ENCODE data around the gene TMEM63B. TPM values are rescaled to one million over a fixed set of nuclear protein-coding genes. Genes with fewer than 3 reads are reported as not detected.
A peak's percentile ranks its signal among the peaks of the same experiment; 100 is the strongest.

The TMEM63B gene
- total and polyA plus RNA-seq, 5 donors from 2014 or later = 1.3 to 20.5 (median 1.4) TPM

GRCh38 chr6:44113414-44113813 is 13.9 kb upstream of the TMEM63B start:
- Mint-ChIP-seq H3K4me1 (peaks cover 4 to 27% (median 16%) of the 10 kb centered on the region in 4 donors), H3K27me3 (no peaks in the 10 kb centered on the region), H3K4me3 (no peak overlapping the region), H3K36me3 (peaks cover 40% of the 10 kb centered on the region), H3K9me3 (no peaks in the 10 kb centered on the region), H3K27ac (no peak overlapping the region)
- no peaks in the 10 kb centered on the region for H3K4me1 ChIP-seq (ENCODE audit: control insufficient read depth, insufficient read depth, low read length, poor library complexity, severe bottlenecking)
- no peaks in the 10 kb centered on the region for H3K27me3 ChIP-seq (ENCODE audit: control insufficient read depth, insufficient read depth, low read length)
- no peak overlapping the region for H3K27ac ChIP-seq (ENCODE audit: insufficient read depth, low read length, poor library complexity, severe bottlenecking)
- DNase-seq (no peak), ATAC-seq (ENCODE audit: low read depth in 2 of 2) (no peak)
- H3K4me3 ChIP-seq (ENCODE audit: low read depth, low read length) = no peak overlapping the region
- peaks cover 47% of the 10 kb centered on the region for H3K36me3 ChIP-seq (ENCODE audit: control insufficient read depth, insufficient read depth, low read length)
- H3K9me3 ChIP-seq (ENCODE audit: control insufficient read depth in 2 of 2, low read length in 2 of 2) = no peaks in the 10 kb centered on the region

- no peak for DNase-seq
- H3K36me3 Mint-ChIP-seq = peaks cover 36% of the 10 kb centered on the region
- no peak for ATAC-seq (ENCODE audit: low read depth in 2 of 2)
- peaks cover 8 to 43% (median 25%) of the 10 kb centered on the region in 4 donors for H3K4me1 Mint-ChIP-seq
- Histone ChIP-seq H3K27me3 (ENCODE audit: control insufficient read depth, insufficient read depth, low read length) (no peaks in the 10 kb centered on the region), H3K9me3 (ENCODE audit: control insufficient read depth in 2 of 2, low read length in 2 of 2) (no peaks in the 10 kb centered on the region), H3K4me3 (ENCODE audit: low read depth, low read length) (no peak overlapping the region), H3K36me3 (ENCODE audit: control insufficient read depth, insufficient read depth, low read length) (peaks cover 40% of the 10 kb centered on the region), H3K4me1 (ENCODE audit: control insufficient read depth, insufficient read depth, low read length, poor library complexity, severe bottlenecking) (no peaks in the 10 kb centered on the region), H3K27ac (ENCODE audit: insufficient read depth, low read length, poor library complexity, severe bottlenecking) (no peak overlapping the region)
- H3K4me3 Mint-ChIP-seq = no peak overlapping the region
- H3K27ac Mint-ChIP-seq = no peak overlapping the region
- H3K9me3 Mint-ChIP-seq = no peaks in the 10 kb centered on the region
- no peaks in the 10 kb centered on the region for H3K27me3 Mint-ChIP-seq
These were observed 11.5 kb upstream of the TMEM63B start for GRCh38 chr6:44115866-44116265.

- Histone ChIP-seq H3K4me3 (ENCODE audit: low read depth, low read length) (no peak overlapping the region), H3K9me3 (ENCODE audit: control insufficient read depth in 2 of 2, low read length in 2 of 2) (no peaks in the 10 kb centered on the region), H3K27me3 (ENCODE audit: control insufficient read depth, insufficient read depth, low read length) (no peaks in the 10 kb centered on the region), H3K27ac (ENCODE audit: insufficient read depth, low read length, poor library complexity, severe bottlenecking) (no peak overlapping the region), H3K4me1 (ENCODE audit: control insufficient read depth, insufficient read depth, low read length, poor library complexity, severe bottlenecking) (peaks cover 4% of the 10 kb centered on the region), H3K36me3 (ENCODE audit: control insufficient read depth, insufficient read depth, low read length) (peaks cover 32% of the 10 kb centered on the region)
- ATAC-seq (ENCODE audit: low read depth in 2 of 2) (no peak), DNase-seq (no peak)
- peaks cover 8 to 43% (median 26%) of the 10 kb centered on the region in 4 donors for H3K4me1 Mint-ChIP-seq
- peaks cover 28% of the 10 kb centered on the region for H3K36me3 Mint-ChIP-seq
- peak overlapping the region; percentile 27 to 89 (median 80) for H3K27ac Mint-ChIP-seq
- H3K9me3 Mint-ChIP-seq = no peaks in the 10 kb centered on the region
- no peak overlapping the region for H3K4me3 Mint-ChIP-seq
- no peaks in the 10 kb centered on the region for H3K27me3 Mint-ChIP-seq
These were observed 10.5 kb upstream of the TMEM63B start for GRCh38 chr6:44116641-44117382.

GRCh38 chr6:44117397-44118128 is 9.8 kb upstream of the TMEM63B start:
- H3K4me1 ChIP-seq (ENCODE audit: control insufficient read depth, insufficient read depth, low read length, poor library complexity, severe bottlenecking) = peaks cover 6% of the 10 kb centered on the region
- peaks cover 23% of the 10 kb centered on the region for H3K36me3 Mint-ChIP-seq
- H3K9me3 Mint-ChIP-seq = no peaks in the 10 kb centered on the region
- H3K27me3 Mint-ChIP-seq = no peaks in the 10 kb centered on the region
- no peak overlapping the region for H3K4me3 Mint-ChIP-seq
- peaks cover 12 to 45% (median 26%) of the 10 kb centered on the region in 4 donors for H3K4me1 Mint-ChIP-seq
- no peak overlapping the region for H3K27ac ChIP-seq (ENCODE audit: insufficient read depth, low read length, poor library complexity, severe bottlenecking)
- H3K27me3 ChIP-seq (ENCODE audit: control insufficient read depth, insufficient read depth, low read length) = no peaks in the 10 kb centered on the region
- ATAC-seq (ENCODE audit: low read depth in 2 of 2) = no peak
- no peak overlapping the region for H3K4me3 ChIP-seq (ENCODE audit: low read depth, low read length)
- H3K36me3 ChIP-seq (ENCODE audit: control insufficient read depth, insufficient read depth, low read length) = peaks cover 25% of the 10 kb centered on the region
- H3K27ac Mint-ChIP-seq = peak overlapping the region in 1 of 3 donors; percentile 89
- no peaks in the 10 kb centered on the region for H3K9me3 ChIP-seq (ENCODE audit: control insufficient read depth in 2 of 2, low read length in 2 of 2)
- no peak for DNase-seq

GRCh38 chr6:44119704-44120262 is 7.6 kb upstream of the TMEM63B start:
- Mint-ChIP-seq H3K4me3 (no peak overlapping the region), H3K36me3 (peaks cover 11% of the 10 kb centered on the region)

GRCh38 chr6:44120692-44121443 is 6.5 kb upstream of the TMEM63B start:
- peaks cover 36% of the 10 kb centered on the region for H3K4me1 ChIP-seq (ENCODE audit: control insufficient read depth, insufficient read depth, low read length, poor library complexity, severe bottlenecking)
- H3K27ac Mint-ChIP-seq = peak overlapping the region in 1 of 3 donors; percentile 18

More at GRCh38 chr6:44119704-44120262, 7.6 kb upstream of the TMEM63B start:
- Mint-ChIP-seq H3K27ac (peak overlapping the region in 2 of 3 donors; percentile 18 to 26), H3K27me3 (no peaks in the 10 kb centered on the region), H3K9me3 (no peaks in the 10 kb centered on the region), H3K4me1 (peaks cover 21 to 67% (median 48%) of the 10 kb centered on the region in 4 donors)
- Histone ChIP-seq H3K36me3 (ENCODE audit: control insufficient read depth, insufficient read depth, low read length) (peaks cover 6% of the 10 kb centered on the region), H3K9me3 (ENCODE audit: control insufficient read depth in 2 of 2, low read length in 2 of 2) (no peaks in the 10 kb centered on the region), H3K4me1 (ENCODE audit: control insufficient read depth, insufficient read depth, low read length, poor library complexity, severe bottlenecking) (peaks cover 27% of the 10 kb centered on the region), H3K4me3 (ENCODE audit: low read depth, low read length) (no peak overlapping the region), H3K27ac (ENCODE audit: insufficient read depth, low read length, poor library complexity, severe bottlenecking) (no peak overlapping the region), H3K27me3 (ENCODE audit: control insufficient read depth, insufficient read depth, low read length) (no peaks in the 10 kb centered on the region)
- DNase-seq = no peak
- no peak for ATAC-seq (ENCODE audit: low read depth in 2 of 2)

GRCh38 chr6:44122801-44123200 is 4.6 kb upstream of the TMEM63B start:
- peak overlapping the region in 2 of 4 donors; percentile 28 to 92 for H3K4me3 Mint-ChIP-seq
- Histone ChIP-seq H3K36me3 (ENCODE audit: control insufficient read depth, insufficient read depth, low read length) (no peaks in the 10 kb centered on the region), H3K4me1 (ENCODE audit: control insufficient read depth, insufficient read depth, low read length, poor library complexity, severe bottlenecking) (peaks cover 47% of the 10 kb centered on the region), H3K27me3 (ENCODE audit: control insufficient read depth, insufficient read depth, low read length) (no peaks in the 10 kb centered on the region), H3K4me3 (ENCODE audit: low read depth, low read length) (peak overlapping the region; percentile 54), H3K27ac (ENCODE audit: insufficient read depth, low read length, poor library complexity, severe bottlenecking) (no peak overlapping the region), H3K9me3 (ENCODE audit: control insufficient read depth in 2 of 2, low read length in 2 of 2) (no peaks in the 10 kb centered on the region)
- no peaks in the 10 kb centered on the region for H3K9me3 Mint-ChIP-seq
- H3K27ac Mint-ChIP-seq = peak overlapping the region in 2 of 3 donors; percentile 30 to 45
- DNase-seq (peak in 1 of 3 donors; percentile 33), ATAC-seq (ENCODE audit: low read depth in 2 of 2) (no peak)
- H3K27me3 Mint-ChIP-seq = no peaks in the 10 kb centered on the region
- H3K36me3 Mint-ChIP-seq = peaks cover 4% of the 10 kb centered on the region
- peaks cover 34 to 75% (median 53%) of the 10 kb centered on the region in 4 donors for H3K4me1 Mint-ChIP-seq

More at GRCh38 chr6:44120692-44121443, 6.5 kb upstream of the TMEM63B start:
- Mint-ChIP-seq H3K4me1 (peaks cover 25 to 75% (median 54%) of the 10 kb centered on the region in 4 donors), H3K27me3 (no peaks in the 10 kb centered on the region), H3K9me3 (no peaks in the 10 kb centered on the region), H3K36me3 (peaks cover 6% of the 10 kb centered on the region), H3K4me3 (peak overlapping the region in 1 of 4 donors; percentile 1)
- ATAC-seq (ENCODE audit: low read depth in 2 of 2) (no peak), DNase-seq (no peak)
- peaks cover under 1% of the 10 kb centered on the region for H3K36me3 ChIP-seq (ENCODE audit: control insufficient read depth, insufficient read depth, low read length)
- no peaks in the 10 kb centered on the region for H3K9me3 ChIP-seq (ENCODE audit: control insufficient read depth in 2 of 2, low read length in 2 of 2)
- no peak overlapping the region for H3K27ac ChIP-seq (ENCODE audit: insufficient read depth, low read length, poor library complexity, severe bottlenecking)
- no peak overlapping the region for H3K4me3 ChIP-seq (ENCODE audit: low read depth, low read length)
- no peaks in the 10 kb centered on the region for H3K27me3 ChIP-seq (ENCODE audit: control insufficient read depth, insufficient read depth, low read length)

Measured in CD4-positive, CD25-positive, alpha-beta regulatory T cell (primary cell).